ENCODE results near the gene ADSS1.

The ADSS1 gene

GRCh38 chr14:104770851-104771272 lies 46.8 kb downstream of the ADSS1 start:
- no peak for DNase-seq

GRCh38 chr14:104771374-104771773 lies 47.3 kb downstream of the ADSS1 start:
- DNase-seq = no peak

GRCh38 chr14:104771918-104772706 lies 48.1 kb downstream of the ADSS1 start:
- no peak for DNase-seq

GRCh38 chr14:104772707-104773504 lies 48.9 kb downstream of the ADSS1 start:
- no peak for DNase-seq

GRCh38 chr14:104773505-104774452 lies 49.8 kb downstream of the ADSS1 start:
- DNase-seq = no peak

GRCh38 chr14:104774453-104775072 lies 50.5 kb downstream of the ADSS1 start:
- DNase-seq = no peak

- no peak for DNase-seq
Observed at GRCh38 chr14:104775073-104775489, 51.1 kb downstream of the ADSS1 start.

GRCh38 chr14:104776481-104776880 lies 52.5 kb downstream of the ADSS1 start:
- no peak for DNase-seq

GRCh38 chr14:104776961-104777807 lies 53.2 kb downstream of the ADSS1 start:
- no peak for DNase-seq

- DNase-seq = no peak
Observed at GRCh38 chr14:104777808-104778249, 53.8 kb downstream of the ADSS1 start.

GRCh38 chr14:104778694-104779331 lies 54.8 kb downstream of the ADSS1 start:
- DNase-seq = no peak

- no peak for DNase-seq
Observed at GRCh38 chr14:104779776-104780512, 55.9 kb downstream of the ADSS1 start.

- no peak for DNase-seq
Observed at GRCh38 chr14:104780513-104781030, 56.5 kb downstream of the ADSS1 start.

GRCh38 chr14:104781271-104782077 lies 57.4 kb downstream of the ADSS1 start:
- no peak for DNase-seq

- no peak for DNase-seq
Observed at GRCh38 chr14:104782086-104782807, 58.2 kb downstream of the ADSS1 start.

GRCh38 chr14:104782808-104783139 lies 58.7 kb downstream of the ADSS1 start:
- no peak for DNase-seq

- DNase-seq = no peak
Observed at GRCh38 chr14:104783484-104784217, 59.6 kb downstream of the ADSS1 start.

- no peak for DNase-seq
Observed at GRCh38 chr14:104784218-104784568, 60.2 kb downstream of the ADSS1 start.
